ENCODE data around the gene INO80C.

GRCh38 chr18:35507623-35508022, 9.9 kb upstream of the INO80C start:
- TF ChIP-seq POLR2AphosphoS5 (IDR thresholded peaks at IDR 0.05; ENCODE audit: borderline replicate concordance, low read depth, low read length) = no peak
- no peak for TF ChIP-seq EZH2 (IDR thresholded peaks at IDR 0.05)
